Right renal pelvis (tissue), 4 donors: ENCODE measurements around the gene FASTKD3. TPM values are rescaled to one million over a fixed set of nuclear protein-coding genes. Genes with fewer than 3 reads are reported as not detected.

Experiments used
- polyA plus RNA-seq, 4 donors: library from polyadenylated mRNA; unstranded; fragments of 120-200 nt; gene quantifications; one replicate each; pipeline ENCODE4 v1.2.1, GENCODE V29; 2013; ENCODE audit not compliant: insufficient read length in 4 of 4

FASTKD3 gene
- polyA plus RNA-seq, 4 donors = 22.5 to 32.9 (median 27.4) TPM

Other genes starting within 250 kb of the FASTKD3 start
- 1 to 10 TPM; 4.6 to 5.9 (median 5.6) TPM for gene CFAP90, start 17.9 kb downstream of the FASTKD3 start, polyA plus RNA-seq
- 10 to 100 TPM; 53.5 to 57.2 (median 55.6) TPM for gene MTRR, start 117 bp upstream of the FASTKD3 start, polyA plus RNA-seq